Upper lobe of left lung (tissue), 4 donors: ENCODE measurements around the gene ZNF467.

Experiments used
- EP300 ChIP-seq, 4 donors: sonication (generic); formaldehyde crosslinking; IDR thresholded peaks; one replicate each; pipeline ENCODE4 v1.5.1; 2017; ENCODE audit warnings: antibody characterized with exemption in 4 of 4, control low read depth in 2 of 4
- POLR2A ChIP-seq, 4 donors: fragments of 450-650 bp; IDR thresholded peaks; one replicate each; pipeline ENCODE4 v1.5.1; 2016 to 2017; ENCODE audit warnings: antibody characterized with exemption in 4 of 4, mild to moderate bottlenecking in 2 of 4
- POLR2AphosphoS5 ChIP-seq, 2 donors: sonication (generic); formaldehyde crosslinking; IDR thresholded peaks; one replicate each; pipeline ENCODE4 v1.5.1; 2017; ENCODE audit warnings: antibody characterized with exemption in 2 of 2
- TF ChIP-seq, protein P1 (sequence below), 6 experiments: fragments of 450-650 bp in 4 of 6; fragments of 200-600 bp in 2 of 6; sonication (generic) in 2 of 6; IDR thresholded peaks; one replicate each; pipeline ENCODE4 v1.5.1; 2016 to 2019; ENCODE audit warnings: antibody characterized with exemption in 6 of 6

GRCh38 chr7:149779502-149779805, 6.1 kb upstream of the ZNF467 start:
- TF ChIP-seq POLR2A (IDR thresholded peaks at IDR 0.05) (no peak), EP300 (IDR thresholded peaks at IDR 0.05) (no peak), POLR2AphosphoS5 (IDR thresholded peaks at IDR 0.05) (no peak)
- TF ChIP-seq, protein P1, sequence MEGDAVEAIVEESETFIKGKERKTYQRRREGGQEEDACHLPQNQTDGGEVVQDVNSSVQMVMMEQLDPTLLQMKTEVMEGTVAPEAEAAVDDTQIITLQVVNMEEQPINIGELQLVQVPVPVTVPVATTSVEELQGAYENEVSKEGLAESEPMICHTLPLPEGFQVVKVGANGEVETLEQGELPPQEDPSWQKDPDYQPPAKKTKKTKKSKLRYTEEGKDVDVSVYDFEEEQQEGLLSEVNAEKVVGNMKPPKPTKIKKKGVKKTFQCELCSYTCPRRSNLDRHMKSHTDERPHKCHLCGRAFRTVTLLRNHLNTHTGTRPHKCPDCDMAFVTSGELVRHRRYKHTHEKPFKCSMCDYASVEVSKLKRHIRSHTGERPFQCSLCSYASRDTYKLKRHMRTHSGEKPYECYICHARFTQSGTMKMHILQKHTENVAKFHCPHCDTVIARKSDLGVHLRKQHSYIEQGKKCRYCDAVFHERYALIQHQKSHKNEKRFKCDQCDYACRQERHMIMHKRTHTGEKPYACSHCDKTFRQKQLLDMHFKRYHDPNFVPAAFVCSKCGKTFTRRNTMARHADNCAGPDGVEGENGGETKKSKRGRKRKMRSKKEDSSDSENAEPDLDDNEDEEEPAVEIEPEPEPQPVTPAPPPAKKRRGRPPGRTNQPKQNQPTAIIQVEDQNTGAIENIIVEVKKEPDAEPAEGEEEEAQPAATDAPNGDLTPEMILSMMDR (IDR thresholded peaks at IDR 0.05), result no peak
